Fibroblast of villous mesenchyme (primary cell): ENCODE measurements around the gene OGG1. TPM values are rescaled to one million over a fixed set of nuclear protein-coding genes. Genes with fewer than 3 reads are reported as not detected.

Experiments used
- total RNA-seq: library from RNA; depleted of rRNA; stranded (reverse); fragments of >200 nt; gene quantifications from 2 replicates; pipeline ENCODE4 v1.2.3, GENCODE V29; 2012

The OGG1 gene
- total RNA-seq, 1 donor, result 19.0 TPM

Other genes with a start within 250 kb of the OGG1 start
- gene LHFPL4, start 196.1 kb upstream of the OGG1 start, total RNA-seq, result under 0.01 TPM in 1 of 2 replicates, not detected in the other
- gene MTMR14, start 100.4 kb upstream of the OGG1 start, total RNA-seq, result 32.4 and 39.9 TPM in 2 replicates
- not detected in 2 replicates for gene CPNE9, start 46.1 kb upstream of the OGG1 start, total RNA-seq
- 15.5 and 17.3 TPM in 2 replicates for gene BRPF1, start 18.2 kb upstream of the OGG1 start, total RNA-seq
- gene CAMK1, start 20.0 kb downstream of the OGG1 start, total RNA-seq, result 27.6 and 30.0 TPM in 2 replicates
- gene TADA3, start 42.5 kb downstream of the OGG1 start, total RNA-seq, result 92.4 and 109 TPM in 2 replicates
- gene ARPC4, start 43.1 kb downstream of the OGG1 start, total RNA-seq, result 216 and 304 TPM in 2 replicates
- gene TTLL3, start 60.3 kb downstream of the OGG1 start, total RNA-seq, result 19.0 and 21.6 TPM in 2 replicates
- gene RPUSD3, start 94.1 kb downstream of the OGG1 start, total RNA-seq, result 28.3 and 31.1 TPM in 2 replicates
- not detected in 2 replicates for gene CIDEC, start 130.3 kb downstream of the OGG1 start, total RNA-seq
- gene JAGN1, start 140.7 kb downstream of the OGG1 start, total RNA-seq, result 15.1 and 24.2 TPM in 2 replicates
- 0.43 and 0.64 TPM in 2 replicates for gene IL17RE, start 152.9 kb downstream of the OGG1 start, total RNA-seq
- 32.8 and 42.8 TPM in 2 replicates for gene IL17RC, start 167.1 kb downstream of the OGG1 start, total RNA-seq
- gene CRELD1, start 183.9 kb downstream of the OGG1 start, total RNA-seq, result 13.2 and 16.0 TPM in 2 replicates
- gene PRRT3, start 202.5 kb downstream of the OGG1 start, total RNA-seq, result 3.2 and 3.5 TPM in 2 replicates
- 35.4 and 52.7 TPM in 2 replicates for gene EMC3, start 236.9 kb downstream of the OGG1 start, total RNA-seq